Loucy (cell line): ENCODE results near the gene XKR7.

ENCODE experiments used
- EZH2phosphoT487 ChIP-seq: fragments of 200-600 bp; IDR thresholded peaks from 2 replicates; pipeline ENCODE4 v1.6.1; 2018; ENCODE audit warnings: antibody characterized with exemption, mild to moderate bottlenecking, moderate library complexity, borderline replicate concordance
- TF ChIP-seq, protein P1 (sequence below): fragments of 200-600 bp; sonication (generic); conservative IDR thresholded peaks from 2 replicates; pipeline ENCODE4 v1.5.1; 2014; ENCODE audit warnings: mild to moderate bottlenecking, antibody characterized with exemption, low read length

DNA sequence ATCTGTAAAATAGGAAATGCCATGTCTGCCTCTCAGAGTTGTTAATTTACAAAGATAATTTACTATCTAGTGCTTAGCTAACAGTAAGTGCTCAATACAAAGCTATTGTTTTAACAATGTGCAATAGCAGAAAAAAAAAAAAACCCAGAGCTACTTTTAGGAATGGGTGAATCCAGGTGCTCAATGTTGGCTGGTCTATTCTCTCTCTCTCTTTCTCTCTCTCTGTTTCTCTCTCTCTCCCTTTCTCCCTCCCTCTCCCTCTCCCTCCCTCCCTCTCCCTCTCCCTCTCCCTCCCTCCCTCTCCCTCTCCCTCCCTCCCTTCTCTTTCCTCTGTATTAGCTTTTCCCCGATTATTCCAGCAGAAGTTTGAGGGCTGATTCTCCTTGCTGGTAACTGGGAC is 30.1 kb upstream of the XKR7 start:
- TF ChIP-seq, protein P1, sequence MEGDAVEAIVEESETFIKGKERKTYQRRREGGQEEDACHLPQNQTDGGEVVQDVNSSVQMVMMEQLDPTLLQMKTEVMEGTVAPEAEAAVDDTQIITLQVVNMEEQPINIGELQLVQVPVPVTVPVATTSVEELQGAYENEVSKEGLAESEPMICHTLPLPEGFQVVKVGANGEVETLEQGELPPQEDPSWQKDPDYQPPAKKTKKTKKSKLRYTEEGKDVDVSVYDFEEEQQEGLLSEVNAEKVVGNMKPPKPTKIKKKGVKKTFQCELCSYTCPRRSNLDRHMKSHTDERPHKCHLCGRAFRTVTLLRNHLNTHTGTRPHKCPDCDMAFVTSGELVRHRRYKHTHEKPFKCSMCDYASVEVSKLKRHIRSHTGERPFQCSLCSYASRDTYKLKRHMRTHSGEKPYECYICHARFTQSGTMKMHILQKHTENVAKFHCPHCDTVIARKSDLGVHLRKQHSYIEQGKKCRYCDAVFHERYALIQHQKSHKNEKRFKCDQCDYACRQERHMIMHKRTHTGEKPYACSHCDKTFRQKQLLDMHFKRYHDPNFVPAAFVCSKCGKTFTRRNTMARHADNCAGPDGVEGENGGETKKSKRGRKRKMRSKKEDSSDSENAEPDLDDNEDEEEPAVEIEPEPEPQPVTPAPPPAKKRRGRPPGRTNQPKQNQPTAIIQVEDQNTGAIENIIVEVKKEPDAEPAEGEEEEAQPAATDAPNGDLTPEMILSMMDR = no peak
- TF ChIP-seq EZH2phosphoT487 = no peak
